ENCODE results near the gene FGF21.
A peak's percentile ranks its signal among the peaks of the same experiment; 100 is the strongest.
"Not testable (repeated sequence)": the region's sequence is repeated elsewhere in the genome, so short reads cannot be mapped to it uniquely, and the experiment has no call there.

Gene FGF21

DNA sequence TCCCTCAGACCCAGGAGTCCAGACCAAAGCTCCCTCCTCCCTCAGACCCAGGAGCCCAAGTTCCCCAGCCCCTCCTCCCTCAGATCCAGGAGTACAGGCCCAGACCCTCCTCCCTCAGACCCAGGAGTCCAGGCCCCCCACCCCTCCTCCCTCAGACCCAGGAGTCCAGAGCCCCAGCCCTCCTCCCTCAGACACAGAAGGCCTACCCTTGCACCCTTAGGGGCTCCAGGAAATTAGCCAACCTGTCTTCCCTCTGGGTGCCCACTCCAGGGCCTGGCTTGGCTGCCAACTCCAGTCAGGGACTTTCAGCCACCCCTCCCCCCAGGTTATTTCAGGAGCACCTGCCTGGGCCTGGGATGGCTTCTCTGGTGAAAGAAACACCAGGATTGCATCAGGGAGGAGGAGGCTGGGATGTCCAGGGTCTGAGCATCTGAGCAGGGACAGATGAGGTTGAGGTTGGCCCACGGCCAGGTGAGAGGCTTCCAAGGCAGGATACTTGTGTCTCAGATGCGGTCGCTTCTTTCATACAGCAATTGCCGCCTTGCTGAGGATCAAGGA, at the start of gene FGF21:
TSS of gene FGF21 (plus strand) at position 441 of the 558 bp plus-strand sequence. CDS start 713 bp downstream, outside the sequence.
- no peak for DNase-seq

DNA sequence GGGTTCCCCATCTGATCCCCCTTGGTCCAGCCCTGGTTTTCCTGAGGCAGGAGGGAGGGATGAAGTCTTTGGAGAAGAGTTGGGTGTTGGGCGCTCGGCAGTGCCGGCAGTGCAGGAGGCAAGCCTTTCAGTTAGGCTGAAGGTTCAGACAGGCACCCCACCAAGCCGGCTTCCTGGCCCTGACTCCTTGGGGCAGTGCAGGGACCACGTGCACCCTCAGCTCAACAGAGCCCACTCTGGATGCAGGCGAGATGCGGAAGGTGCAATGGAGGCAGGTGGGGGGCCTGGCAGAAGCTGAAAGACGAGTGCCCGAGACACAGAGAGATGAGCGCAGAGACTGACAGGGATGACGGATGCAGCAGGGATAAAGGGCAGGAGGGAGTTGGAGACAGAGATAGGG, 46.9 kb upstream of the FGF21 start:
- DNase-seq, result no peak

GRCh38 chr19:48711106-48711662, 44.1 kb upstream of the FGF21 start:
- no peak for DNase-seq

DNA sequence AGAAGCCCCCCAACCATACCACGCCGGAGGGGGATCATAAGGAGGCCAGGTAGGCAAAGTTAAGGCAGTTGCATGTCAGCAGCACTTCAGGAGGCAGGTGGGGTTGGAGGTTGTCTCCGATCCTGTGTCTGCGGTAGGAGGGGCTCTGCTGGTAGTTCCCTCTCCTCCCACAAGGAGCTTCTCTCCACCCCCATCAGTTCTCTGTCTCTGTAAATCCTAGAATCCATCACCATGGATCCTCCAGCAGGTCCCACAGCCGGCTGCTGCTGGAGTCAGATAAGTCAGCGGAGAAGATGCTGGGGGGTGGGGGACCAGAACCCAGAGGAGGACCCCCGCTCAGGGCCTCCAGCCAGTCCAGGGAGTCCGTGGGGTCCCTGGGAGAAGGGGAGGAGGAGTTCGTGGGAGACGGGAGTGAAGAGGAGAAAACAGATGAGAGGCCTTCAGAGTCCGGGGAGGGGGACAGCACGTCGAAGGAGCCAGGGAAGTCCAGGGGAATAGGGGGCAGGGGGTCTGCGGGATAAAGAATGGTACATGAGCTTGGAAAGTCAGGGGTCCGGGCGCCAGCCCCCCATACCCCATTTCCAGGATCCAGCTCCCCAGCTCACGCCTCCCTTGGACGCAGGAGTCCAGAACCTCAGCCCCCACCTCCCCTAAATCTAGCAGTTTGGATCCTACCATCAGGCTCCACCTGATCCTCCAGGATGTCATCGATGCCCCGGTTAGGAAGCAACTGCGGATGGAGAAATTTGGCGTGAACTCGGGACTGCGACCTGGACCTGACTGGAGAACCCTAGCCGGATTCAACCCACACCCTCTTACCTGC, 42.1 kb upstream of the FGF21 start:
- no peak for DNase-seq

GRCh38 chr19:48713864-48714755, 41.2 kb upstream of the FGF21 start:
- DNase-seq, result peak; percentile 98

DNA sequence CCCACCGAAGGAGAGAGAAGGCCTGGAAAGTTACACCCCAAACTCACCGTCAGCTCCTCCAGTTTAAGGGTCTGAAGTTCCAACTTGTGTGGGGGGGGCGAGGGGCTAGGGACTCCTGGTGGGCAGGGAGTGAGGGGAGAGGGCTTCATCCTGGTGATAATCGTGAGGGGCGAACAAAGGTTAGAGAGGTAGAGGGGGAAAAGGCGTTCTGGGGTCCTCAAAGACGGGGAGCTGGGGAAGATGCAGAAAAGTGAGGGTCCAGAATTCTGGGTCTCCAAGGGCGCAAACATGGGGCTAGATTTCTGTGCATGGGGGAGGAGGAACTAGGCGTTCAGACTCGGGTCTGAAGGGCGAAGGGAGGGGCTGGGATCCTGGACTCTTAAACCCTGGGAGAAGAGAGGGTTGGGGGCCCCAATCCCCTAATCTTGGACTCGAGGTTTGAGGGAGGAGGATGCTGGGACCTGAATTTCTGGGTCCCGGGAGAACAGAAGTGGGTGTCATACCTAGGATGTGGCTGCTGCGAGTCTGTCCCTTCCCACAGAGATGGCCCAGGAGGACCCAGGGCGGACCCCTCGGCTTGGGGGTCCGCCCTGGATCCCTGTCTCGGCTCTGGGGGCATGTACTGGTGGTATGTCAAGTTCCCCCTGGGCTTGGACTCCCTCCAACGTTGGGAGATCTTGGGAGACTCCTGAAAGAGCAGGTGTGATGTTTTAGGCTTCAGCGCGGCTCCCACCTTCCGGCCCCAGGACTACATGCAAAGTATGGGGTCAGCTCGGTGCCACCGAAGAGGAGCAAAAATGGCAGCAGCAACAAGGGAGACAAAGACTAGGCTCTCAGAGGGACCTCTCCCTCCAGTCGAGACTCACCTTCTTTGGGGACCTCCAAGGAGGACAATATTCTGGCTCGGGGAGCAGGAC, 40.3 kb upstream of the FGF21 start:
- DNase-seq, result no peak

DNA sequence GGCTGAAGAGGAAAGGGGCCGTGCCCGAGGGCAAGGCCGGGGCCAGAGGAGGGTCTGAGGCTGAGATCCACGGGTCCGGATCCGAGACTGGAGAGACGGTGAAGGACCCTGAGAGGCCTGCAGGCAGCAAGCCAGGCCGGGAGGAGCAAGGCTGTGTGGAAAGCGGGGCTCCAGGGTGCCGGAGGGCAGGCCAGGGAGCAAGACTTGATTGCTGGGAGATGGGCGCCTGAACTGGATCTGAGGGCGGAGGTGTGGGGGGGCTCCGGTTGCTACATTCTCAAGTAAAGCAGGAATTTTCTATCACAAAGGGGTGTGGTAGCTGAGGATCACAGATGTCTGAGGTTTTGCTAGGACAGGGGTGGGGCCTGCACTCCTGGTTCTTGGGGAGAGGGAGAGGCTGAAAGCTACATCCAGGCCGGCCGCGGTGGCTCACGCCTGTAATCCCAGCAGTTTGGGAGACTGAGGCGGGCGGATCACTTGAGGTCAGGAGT, 39.6 kb upstream of the FGF21 start:
- no peak for DNase-seq

- DNase-seq, result no peak
These were observed 38.6 kb upstream of the FGF21 start for GRCh38 chr19:48716562-48717291.

DNA sequence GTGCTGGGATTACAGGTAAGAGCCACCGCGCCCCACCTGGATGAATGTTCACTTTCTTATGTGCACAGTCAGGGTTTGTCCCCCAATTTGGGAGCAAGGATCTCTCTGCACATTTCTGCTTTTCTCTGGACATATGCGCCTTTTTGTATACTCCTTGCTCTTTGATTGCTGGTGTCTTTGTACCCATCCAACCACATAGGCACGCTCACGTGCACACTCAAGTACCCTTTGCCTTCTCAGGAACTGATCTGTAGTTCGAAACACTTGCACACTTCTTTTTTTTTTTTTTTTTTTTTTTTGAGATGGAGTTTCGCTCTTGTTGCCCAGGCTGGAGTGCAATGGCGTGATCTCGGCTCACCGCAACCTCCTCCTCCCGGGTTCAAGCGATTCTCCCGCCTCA, 37.2 kb upstream of the FGF21 start:
- not testable (repeated sequence) for DNase-seq

DNA sequence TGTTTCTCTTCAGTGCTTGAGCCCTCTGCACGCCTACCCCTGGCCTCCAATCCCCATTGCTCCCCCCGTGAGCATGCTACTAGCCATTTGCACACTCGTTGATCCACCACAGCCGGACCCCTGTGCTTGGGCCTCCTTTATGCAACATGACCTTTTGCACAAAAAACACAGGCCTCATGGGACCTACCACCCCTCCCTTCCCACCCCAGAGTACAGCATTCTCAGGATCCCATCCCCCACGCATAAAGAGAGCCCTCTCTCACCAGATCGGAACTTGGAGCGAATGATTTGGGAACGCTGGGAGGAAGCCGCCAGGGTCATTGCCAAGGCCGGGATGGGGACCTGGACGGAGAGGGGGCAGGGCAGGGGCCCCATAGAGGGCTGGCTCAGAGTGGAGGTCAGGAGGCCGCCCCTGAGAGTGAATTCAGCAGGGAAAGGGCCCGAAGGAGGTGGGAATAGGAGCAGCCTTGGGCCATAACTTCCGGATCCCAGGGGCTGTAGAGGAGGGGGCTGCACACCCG, 36.6 kb upstream of the FGF21 start:
- DNase-seq, result no peak

DNA sequence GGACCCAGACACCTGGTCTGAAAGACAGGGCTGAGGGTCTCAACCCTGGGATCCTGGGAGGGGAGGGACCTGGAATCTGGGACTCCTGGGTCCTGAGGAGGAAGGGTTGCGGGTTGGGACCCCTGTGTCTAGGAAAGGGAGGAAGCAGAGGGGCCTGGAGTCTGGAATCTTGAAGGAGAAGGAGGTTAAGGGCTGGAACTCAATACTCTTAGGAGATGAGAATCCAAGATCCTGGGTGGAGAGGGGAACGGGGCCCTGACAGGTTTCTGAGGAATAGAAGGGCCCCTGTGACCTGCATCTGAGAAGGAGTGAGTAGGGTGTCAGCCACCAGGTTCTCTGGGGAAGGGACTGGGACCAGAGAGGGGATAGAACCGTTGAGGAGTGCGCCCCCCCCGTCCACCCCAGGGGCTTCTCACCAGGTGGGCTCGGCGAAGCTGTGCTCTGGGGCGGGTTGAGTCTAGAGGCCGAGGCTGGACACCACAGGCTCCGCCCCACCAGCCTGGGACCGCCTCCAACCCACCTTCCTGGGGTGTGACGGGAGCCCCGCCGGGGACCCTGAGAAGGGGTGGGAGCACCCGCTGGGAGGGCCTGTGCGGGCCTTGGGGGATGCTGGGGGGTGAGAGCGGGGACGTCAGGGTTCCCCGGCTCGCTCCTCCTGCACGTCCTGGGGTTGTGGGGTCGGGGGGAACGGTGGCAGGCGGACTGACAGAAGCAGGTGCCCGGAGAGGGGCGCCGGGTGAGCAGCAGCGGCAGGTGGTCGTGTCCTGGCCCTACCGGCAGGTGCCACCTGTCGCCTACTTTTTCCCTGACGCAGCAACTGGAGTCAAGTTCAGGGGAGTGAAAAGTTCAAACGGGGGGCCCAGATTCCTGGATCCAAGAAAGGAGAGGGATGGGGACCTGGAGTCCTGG, 35.8 kb upstream of the FGF21 start, which contains the start of gene MAMSTR:
TSS of gene MAMSTR (minus strand) at position 463 of the 909 bp plus-strand sequence. CDS start 694 bp downstream, outside the sequence.
- no peak for DNase-seq

- no peak for DNase-seq
These were observed 35.1 kb upstream of the FGF21 start for GRCh38 chr19:48720251-48720612.

GRCh38 chr19:48720613-48721296, 34.6 kb upstream of the FGF21 start:
- peak; percentile 90 for DNase-seq

- DNase-seq, result no peak
These were observed 33.1 kb upstream of the FGF21 start for GRCh38 chr19:48722196-48722708.

DNA sequence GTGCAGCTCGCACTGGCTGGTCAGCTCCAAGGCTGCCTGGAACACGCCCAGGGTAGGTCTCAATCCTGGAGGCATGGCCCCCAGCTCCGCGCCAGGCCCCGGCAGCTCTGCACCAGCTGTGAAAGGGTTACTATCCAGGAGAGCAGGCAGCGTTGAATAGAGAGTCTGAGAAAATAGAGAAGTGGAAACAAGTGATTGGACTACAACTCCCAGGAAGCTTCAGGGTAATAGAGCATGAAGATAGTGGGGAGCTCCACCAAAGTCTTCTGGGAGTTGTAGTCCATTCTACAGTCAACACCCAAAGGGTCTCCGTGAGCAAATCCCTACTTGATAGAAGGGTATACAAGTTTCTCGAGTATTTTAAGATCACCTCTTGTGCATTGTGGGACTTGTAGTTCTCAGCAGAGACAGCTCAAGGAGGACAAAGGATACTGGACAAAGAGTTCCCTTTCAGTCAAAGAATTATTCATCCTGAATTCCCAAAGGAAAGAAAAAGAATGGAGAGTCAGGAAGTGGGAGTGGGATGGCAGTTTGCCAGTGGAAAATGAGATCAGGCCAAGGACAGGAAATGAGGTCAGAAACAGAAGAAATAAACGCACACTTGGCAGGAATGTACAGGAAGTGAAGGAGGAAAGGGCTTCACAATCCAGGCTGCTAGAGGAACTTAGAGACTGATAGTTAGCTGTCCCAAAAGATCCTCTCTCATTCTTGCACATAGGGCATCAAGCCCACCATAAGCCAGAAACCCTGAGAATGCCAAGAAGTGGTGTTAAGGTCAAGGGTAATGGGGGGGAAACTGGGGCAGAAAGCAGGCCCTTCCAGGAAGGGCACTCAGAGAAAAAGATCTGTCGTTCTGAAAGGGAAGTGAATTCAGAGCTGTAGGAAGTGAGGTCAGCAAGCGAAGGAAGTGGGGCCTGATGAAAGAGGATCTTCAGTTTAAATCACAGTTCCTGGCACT, 30.2 kb upstream of the FGF21 start:
- DNase-seq, result peak; percentile 8

- no peak for DNase-seq
These were observed 28.8 kb upstream of the FGF21 start for GRCh38 chr19:48726556-48726955.

DNA sequence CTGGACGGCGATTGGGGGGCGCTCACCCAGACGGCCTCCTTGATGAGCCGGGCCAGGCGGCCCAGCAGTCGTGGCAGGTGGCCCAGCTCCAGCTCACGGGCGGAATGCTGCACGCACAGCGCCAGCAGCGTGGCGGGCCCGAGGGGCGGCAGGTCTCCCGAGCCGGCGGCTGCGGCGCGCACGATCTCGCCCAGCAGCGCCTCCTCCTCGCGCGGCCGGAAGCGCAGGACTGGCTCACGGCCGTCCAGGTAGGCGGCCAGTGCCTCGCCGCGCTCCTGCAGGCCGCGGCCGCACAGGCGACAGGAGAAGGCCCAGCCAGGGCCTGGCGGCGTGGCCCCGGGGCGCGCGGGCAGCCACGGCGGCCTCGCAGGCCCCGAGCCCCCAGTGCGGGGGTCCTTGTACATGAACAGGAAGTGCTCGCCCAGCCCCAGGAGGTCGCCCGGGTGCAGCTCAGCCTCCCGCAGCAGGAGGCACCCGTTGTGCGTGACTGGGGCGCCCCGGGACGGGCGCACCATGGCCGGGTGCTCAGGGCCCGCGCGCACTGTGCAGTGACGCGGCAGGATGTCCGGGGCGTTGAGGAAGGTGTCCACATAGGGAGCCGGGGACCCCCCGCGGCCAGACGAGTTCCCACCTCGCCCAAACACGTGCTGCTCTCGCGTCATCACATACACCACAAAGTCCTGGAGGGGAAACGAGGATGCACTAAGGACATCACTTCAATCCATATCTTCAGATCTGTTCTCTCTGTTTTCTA, 26.2 kb upstream of the FGF21 start:
- no peak for DNase-seq
